ENCODE data around the gene GDI1.

The GDI1 gene

GRCh38 chrX:154464806-154465365, 27.9 kb downstream of the GDI1 start:
- DNase-seq, result no peak

GRCh38 chrX:154465601-154466000, 28.6 kb downstream of the GDI1 start:
- DNase-seq, result no peak

- DNase-seq, result no peak
These were observed 29.1 kb downstream of the GDI1 start for GRCh38 chrX:154466036-154466435.

GRCh38 chrX:154466907-154467306, 30.0 kb downstream of the GDI1 start:
- DNase-seq, result no peak

GRCh38 chrX:154467556-154467955, 30.6 kb downstream of the GDI1 start:
- no peak for DNase-seq

- DNase-seq, result no peak
These were observed 31.3 kb downstream of the GDI1 start for GRCh38 chrX:154468217-154468616.

GRCh38 chrX:154469114-154469513, 32.2 kb downstream of the GDI1 start:
- no peak for DNase-seq

- DNase-seq, result no peak
These were observed 32.9 kb downstream of the GDI1 start for GRCh38 chrX:154469880-154470279.

GRCh38 chrX:154470434-154470833, 33.5 kb downstream of the GDI1 start:
- no peak for DNase-seq

GRCh38 chrX:154470914-154471568, 34.1 kb downstream of the GDI1 start:
- no peak for DNase-seq

GRCh38 chrX:154471839-154472684, 35.1 kb downstream of the GDI1 start:
- DNase-seq, result no peak

GRCh38 chrX:154472685-154473632, 36.0 kb downstream of the GDI1 start:
- DNase-seq, result no peak

GRCh38 chrX:154473683-154474082, 36.7 kb downstream of the GDI1 start:
- no peak for DNase-seq

GRCh38 chrX:154476821-154477220, 39.9 kb downstream of the GDI1 start:
- DNase-seq, result no peak

GRCh38 chrX:154477891-154478477, 41.0 kb downstream of the GDI1 start:
- DNase-seq, result no peak

- peak; percentile 96 for DNase-seq
These were observed 42.0 kb downstream of the GDI1 start, which contains the start of gene LAGE3 for GRCh38 chrX:154478728-154479622. Gene LAGE3, minus strand, starts transcription at chrX:154479281. Its CDS starts 366 bp downstream, at chrX:154478915.

GRCh38 chrX:154481195-154481594, 44.2 kb downstream of the GDI1 start:
- no peak for DNase-seq

GRCh38 chrX:154481911-154482601, 45.1 kb downstream of the GDI1 start:
- no peak for DNase-seq

- no peak for DNase-seq
These were observed 45.8 kb downstream of the GDI1 start for GRCh38 chrX:154482786-154483185.

GRCh38 chrX:154483325-154483724, 46.4 kb downstream of the GDI1 start:
- no peak for DNase-seq

All from activated CD8-positive, alpha-beta memory T cell treated with anti-CD3 and anti-CD28 coated beads, Interleukin-2, amount 50 U/mL, for 48 hours (primary cell).